Glutamatergic neuron (in vitro differentiated cells): ENCODE results near the gene TMEM30A. TPM values are rescaled to one million over a fixed set of nuclear protein-coding genes. Genes with fewer than 3 reads are reported as not detected.

Experiments
- DNase-seq: peaks from one replicate; pipeline ENCODE4 v3.0.0; 2022
- H3K27ac Mint-ChIP-seq: one replicate; pipeline ENCODE4 v1.8.0; 2020; ENCODE audit warnings: mild to moderate bottlenecking, mixed read lengths, inconsistent platforms; ENCODE audit not compliant: unreplicated experiment
- H3K27me3 Mint-ChIP-seq: one replicate; pipeline ENCODE4 v1.8.0; 2020; ENCODE audit warnings: mild to moderate bottlenecking, moderate library complexity, mixed read lengths, inconsistent platforms; ENCODE audit not compliant: unreplicated experiment
- H3K36me3 Mint-ChIP-seq: one replicate; pipeline ENCODE4 v1.8.0; 2020; ENCODE audit warnings: mild to moderate bottlenecking, mixed read lengths, inconsistent platforms; ENCODE audit not compliant: unreplicated experiment
- H3K4me1 Mint-ChIP-seq: one replicate; pipeline ENCODE4 v1.8.0; 2020; ENCODE audit warnings: mild to moderate bottlenecking, low read depth, mixed read lengths, inconsistent platforms; ENCODE audit not compliant: unreplicated experiment
- H3K4me3 Mint-ChIP-seq: one replicate; pipeline ENCODE4 v1.8.0; 2020; ENCODE audit warnings: mild to moderate bottlenecking, mixed read lengths, inconsistent platforms; ENCODE audit not compliant: unreplicated experiment
- H3K9me3 Mint-ChIP-seq: one replicate; pipeline ENCODE4 v1.8.0; 2020; ENCODE audit warnings: mild to moderate bottlenecking, moderate library complexity, mixed read lengths, inconsistent platforms; ENCODE audit not compliant: unreplicated experiment
- CTCF ChIP-seq: fragments of 200-600 bp; sonication (generic); IDR thresholded peaks from one replicate; pipeline ENCODE4 v1.5.0; 2021; ENCODE audit not compliant: partially characterized antibody, unreplicated experiment
- total RNA-seq: library from RNA; stranded (reverse); fragmentation: NEBNext Ultra II Directional; extraction: Animal tissue kit (Norgen Biotek cat#: 25700); gene quantifications from one replicate; pipeline ENCODE4 v1.2.1, GENCODE V29; 2021; ENCODE audit not compliant: unreplicated experiment

Gene TMEM30A
- total RNA-seq, 1 donor from 2014 or later = 88.3 TPM

DNA sequence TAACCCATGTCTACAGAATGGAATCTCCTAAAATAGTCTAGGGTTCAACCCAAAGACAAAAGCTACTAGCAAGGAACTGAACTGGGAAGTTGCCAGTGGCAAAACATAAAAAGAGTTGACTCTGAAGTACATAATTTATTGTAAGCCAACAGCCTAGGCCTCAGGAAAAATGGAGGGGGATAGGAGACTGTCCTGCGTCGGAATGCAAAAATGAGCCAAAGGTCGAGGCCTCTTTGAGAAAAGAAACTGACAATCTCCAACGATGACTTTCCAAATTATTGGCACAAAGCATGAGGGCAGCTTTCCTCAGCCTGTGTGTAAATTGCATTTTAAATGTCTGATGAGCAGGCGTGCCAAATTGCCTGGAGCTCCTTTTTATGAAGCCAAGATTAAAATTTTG is 80.9 kb downstream of the TMEM30A start:
- H3K9me3 Mint-ChIP-seq = peaks cover 16% of the 10 kb centered on the region
- peaks cover 35% of the 10 kb centered on the region for H3K27me3 Mint-ChIP-seq
- no peak overlapping the region for H3K27ac Mint-ChIP-seq
- H3K4me1 Mint-ChIP-seq = peaks cover 24% of the 10 kb centered on the region
- DNase-seq = no peak
- peak overlapping the region; percentile 49 for H3K4me3 Mint-ChIP-seq
- peaks cover 4% of the 10 kb centered on the region for H3K36me3 Mint-ChIP-seq
- TF ChIP-seq CTCF = no peak

Other genes with a start within 250 kb of the TMEM30A start
- gene COL12A1, start 78.7 kb downstream of the TMEM30A start, total RNA-seq = 2.4 TPM
- gene COX7A2, start 41.0 kb downstream of the TMEM30A start, total RNA-seq = 527 TPM
- gene FILIP1, start 209.0 kb upstream of the TMEM30A start, total RNA-seq = 0.69 TPM